DND-41 (cell line): ENCODE data around the gene PSMD12.
"Not testable (repeated sequence)": the region's sequence is repeated elsewhere in the genome, so short reads cannot be mapped to it uniquely, and the experiment has no call there.

Experiments
- ATAC-seq: fragments of 200-7000 bp; cut with Tn5 transposase; 3 replicates; pipeline ENCODE4 v1.9.1; 2021; ENCODE audit warnings: low read depth; ENCODE audit not compliant: insufficient read depth
- DNase-seq: peaks from one replicate; pipeline ENCODE4 v3.0.0-alpha.2; 2020
- H2AFZ ChIP-seq: 2 replicates; pipeline ENCODE4 v1.6.0; 2012; ENCODE audit warnings: low read depth, low read length
- H3K27ac ChIP-seq: 2 replicates; pipeline ENCODE4 v1.5.1; 2012; ENCODE audit warnings: low read length, inconsistent platforms
- H3K27me3 ChIP-seq: fragments of 200-600 bp; sonication (generic); 2 replicates; pipeline ENCODE4 v1.6.0; 2012; ENCODE audit warnings: low read length, mild to moderate bottlenecking, inconsistent platforms; ENCODE audit not compliant: insufficient read depth, poor library complexity
- H3K36me3 ChIP-seq: 2 replicates; pipeline ENCODE4 v1.5.1; 2012; ENCODE audit warnings: low read length, inconsistent platforms; ENCODE audit not compliant: insufficient read depth
- H3K4me1 ChIP-seq: 2 replicates; pipeline ENCODE4 v1.5.1; 2012; ENCODE audit warnings: mild to moderate bottlenecking, low read length; ENCODE audit not compliant: insufficient read depth
- H3K4me2 ChIP-seq: 2 replicates; pipeline ENCODE4 v1.6.0; 2012; ENCODE audit warnings: mild to moderate bottlenecking, moderate library complexity, low read length, inconsistent platforms; ENCODE audit not compliant: insufficient read depth
- H3K4me3 ChIP-seq, 2 experiments: fragments of 200-600 bp in 1 of 2; shearing (Covaris generic) in 1 of 2; 2 replicates each; pipeline ENCODE4 v1.5.1; 2012 to 2016; ENCODE audit warnings: inconsistent platforms in 2 of 2, low read length in 2 of 2, mild to moderate bottlenecking in 2 of 2, low read depth in 1 of 2, moderate library complexity in 1 of 2
- H3K79me2 ChIP-seq: 2 replicates; pipeline ENCODE4 v1.6.0; 2012; ENCODE audit warnings: low read length, inconsistent platforms; ENCODE audit not compliant: insufficient read depth
- H3K9ac ChIP-seq: 2 replicates; pipeline ENCODE4 v1.6.0; 2012; ENCODE audit warnings: low read depth, mild to moderate bottlenecking, inconsistent platforms, low read length, moderate library complexity
- H3K9me3 ChIP-seq: 2 replicates; pipeline ENCODE4 v1.5.1; 2012; ENCODE audit warnings: low read length, moderate library complexity, mild to moderate bottlenecking, inconsistent platforms; ENCODE audit not compliant: insufficient read depth, severe bottlenecking
- H4K20me1 ChIP-seq: 2 replicates; pipeline ENCODE4 v1.6.0; 2012; ENCODE audit warnings: low read length; ENCODE audit not compliant: insufficient read depth
- EZH2 ChIP-seq: IDR thresholded peaks from 3 replicates; pipeline ENCODE4 v1.6.1; 2012; ENCODE audit warnings: borderline replicate concordance, low read depth, mild to moderate bottlenecking, moderate library complexity, low read length, inconsistent platforms; ENCODE audit not compliant: severe bottlenecking
- TF ChIP-seq, protein P1 (sequence below): IDR thresholded peaks from 2 replicates; pipeline ENCODE4 v1.5.1; 2012; ENCODE audit warnings: borderline replicate concordance, low read length, moderate library complexity, mild to moderate bottlenecking; ENCODE audit not compliant: poor library complexity, severe bottlenecking; ENCODE audit errors: extremely low read depth

The PSMD12 gene

DNA sequence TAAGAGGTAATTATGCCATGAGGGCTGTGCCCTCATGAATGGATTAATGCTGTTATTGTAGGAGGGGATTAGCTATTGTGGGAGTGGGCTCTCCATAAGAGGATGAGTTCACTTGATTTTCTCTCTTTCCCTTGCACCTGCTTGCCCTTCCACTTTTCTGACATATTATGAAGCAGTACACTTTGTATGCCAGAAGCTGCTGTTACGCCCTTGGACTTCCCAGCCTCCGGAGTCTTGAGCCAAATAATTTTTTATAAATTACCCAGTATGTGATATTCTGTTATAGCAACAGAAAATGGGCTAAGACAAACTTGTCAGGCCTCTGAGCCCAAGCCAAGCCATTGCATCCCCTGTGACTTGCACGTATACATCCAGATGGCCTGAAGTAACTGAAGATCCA lies 38.4 kb downstream of the PSMD12 start:
- ATAC-seq = no peak
- H2AFZ ChIP-seq = no peak overlapping the region
- H3K9ac ChIP-seq = no peak overlapping the region
- H3K27me3 ChIP-seq = no peaks in the 10 kb centered on the region
- no peaks in the 10 kb centered on the region for H3K79me2 ChIP-seq
- TF ChIP-seq, protein P1, sequence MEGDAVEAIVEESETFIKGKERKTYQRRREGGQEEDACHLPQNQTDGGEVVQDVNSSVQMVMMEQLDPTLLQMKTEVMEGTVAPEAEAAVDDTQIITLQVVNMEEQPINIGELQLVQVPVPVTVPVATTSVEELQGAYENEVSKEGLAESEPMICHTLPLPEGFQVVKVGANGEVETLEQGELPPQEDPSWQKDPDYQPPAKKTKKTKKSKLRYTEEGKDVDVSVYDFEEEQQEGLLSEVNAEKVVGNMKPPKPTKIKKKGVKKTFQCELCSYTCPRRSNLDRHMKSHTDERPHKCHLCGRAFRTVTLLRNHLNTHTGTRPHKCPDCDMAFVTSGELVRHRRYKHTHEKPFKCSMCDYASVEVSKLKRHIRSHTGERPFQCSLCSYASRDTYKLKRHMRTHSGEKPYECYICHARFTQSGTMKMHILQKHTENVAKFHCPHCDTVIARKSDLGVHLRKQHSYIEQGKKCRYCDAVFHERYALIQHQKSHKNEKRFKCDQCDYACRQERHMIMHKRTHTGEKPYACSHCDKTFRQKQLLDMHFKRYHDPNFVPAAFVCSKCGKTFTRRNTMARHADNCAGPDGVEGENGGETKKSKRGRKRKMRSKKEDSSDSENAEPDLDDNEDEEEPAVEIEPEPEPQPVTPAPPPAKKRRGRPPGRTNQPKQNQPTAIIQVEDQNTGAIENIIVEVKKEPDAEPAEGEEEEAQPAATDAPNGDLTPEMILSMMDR = no peak
- TF ChIP-seq EZH2 = no peak
- H3K4me2 ChIP-seq = no peak overlapping the region
- H4K20me1 ChIP-seq = no peaks in the 10 kb centered on the region
- H3K4me1 ChIP-seq = no peaks in the 10 kb centered on the region
- no peak for DNase-seq
- H3K36me3 ChIP-seq = no peaks in the 10 kb centered on the region
- no peak overlapping the region for H3K27ac ChIP-seq
- no peaks in the 10 kb centered on the region for H3K9me3 ChIP-seq
- H3K4me3 ChIP-seq = no peak overlapping the region

DNA sequence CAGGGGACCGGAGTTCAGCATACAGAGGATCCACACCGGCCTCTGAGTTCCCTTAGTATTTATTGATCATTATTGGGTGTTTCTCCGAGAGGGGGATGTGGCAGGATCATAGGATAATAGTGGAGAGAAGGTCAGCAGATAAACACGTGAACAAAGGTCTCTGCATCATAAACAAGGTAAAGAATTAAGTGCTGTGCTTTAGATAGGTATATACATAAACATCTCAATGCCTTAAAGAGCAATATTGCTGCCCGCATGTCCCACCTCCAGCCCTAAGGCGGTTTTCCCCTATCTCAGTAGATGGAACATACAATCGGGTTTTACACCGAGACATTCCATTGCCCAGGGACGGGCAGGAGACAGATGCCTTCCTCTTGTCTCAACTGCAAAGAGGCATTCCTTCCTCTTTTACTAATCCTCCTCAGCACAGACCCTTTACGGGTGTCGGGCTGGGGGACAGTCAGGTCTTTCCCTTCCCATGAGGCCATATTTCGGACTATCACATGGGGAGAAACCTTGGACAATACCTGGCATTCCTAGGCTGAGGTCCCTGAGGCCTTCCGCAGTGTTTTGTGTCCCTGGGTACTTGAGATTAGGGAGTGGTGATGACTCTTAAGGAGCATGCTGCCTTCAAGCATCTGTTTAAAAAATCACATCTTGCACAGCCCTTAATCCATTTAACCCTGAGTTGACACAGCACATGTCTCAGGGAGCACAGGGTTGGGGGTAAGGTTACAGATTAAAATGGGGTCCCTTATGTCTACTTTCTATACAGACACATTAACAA lies 39.2 kb downstream of the PSMD12 start:
- not testable (repeated sequence) for H3K4me2 ChIP-seq, DNase-seq, H2AFZ ChIP-seq, H3K36me3 ChIP-seq, H3K79me2 ChIP-seq, H3K4me1 ChIP-seq, H3K9me3 ChIP-seq, H3K4me3 ChIP-seq, H3K27me3 ChIP-seq, ATAC-seq, H3K27ac ChIP-seq, H3K9ac ChIP-seq, H4K20me1 ChIP-seq

DNA sequence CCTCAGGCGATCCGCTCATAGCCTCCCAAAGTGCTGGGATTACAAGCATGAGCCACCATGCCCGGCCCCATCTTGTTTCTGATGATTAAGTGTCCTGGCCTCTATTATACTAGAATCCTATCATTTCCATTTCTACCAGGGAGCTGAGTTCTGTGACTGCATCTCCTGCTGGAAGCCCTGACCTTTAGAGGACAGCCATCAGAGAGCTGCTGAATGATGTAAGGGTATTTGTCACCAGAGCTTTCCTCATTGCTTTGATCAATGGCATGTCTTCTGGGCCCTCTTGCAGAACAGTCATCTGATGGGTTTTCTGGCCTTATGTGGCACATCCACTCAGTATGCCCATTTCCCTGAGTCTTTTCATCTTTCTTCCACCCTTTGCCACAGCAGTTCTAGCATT lies 39.9 kb downstream of the PSMD12 start:
- H4K20me1 ChIP-seq = no peaks in the 10 kb centered on the region
- no peak overlapping the region for H3K4me2 ChIP-seq
- H3K27ac ChIP-seq = no peak overlapping the region
- no peaks in the 10 kb centered on the region for H3K36me3 ChIP-seq
- ATAC-seq = no peak
- no peak overlapping the region for H2AFZ ChIP-seq
- H3K27me3 ChIP-seq = no peaks in the 10 kb centered on the region
- DNase-seq = no peak
- H3K79me2 ChIP-seq = no peaks in the 10 kb centered on the region
- no peaks in the 10 kb centered on the region for H3K4me1 ChIP-seq
- H3K9ac ChIP-seq = no peak overlapping the region
- H3K9me3 ChIP-seq = no peaks in the 10 kb centered on the region
- no peak overlapping the region for H3K4me3 ChIP-seq
- no peak for TF ChIP-seq EZH2
- TF ChIP-seq, protein P1 = no peak

DNA sequence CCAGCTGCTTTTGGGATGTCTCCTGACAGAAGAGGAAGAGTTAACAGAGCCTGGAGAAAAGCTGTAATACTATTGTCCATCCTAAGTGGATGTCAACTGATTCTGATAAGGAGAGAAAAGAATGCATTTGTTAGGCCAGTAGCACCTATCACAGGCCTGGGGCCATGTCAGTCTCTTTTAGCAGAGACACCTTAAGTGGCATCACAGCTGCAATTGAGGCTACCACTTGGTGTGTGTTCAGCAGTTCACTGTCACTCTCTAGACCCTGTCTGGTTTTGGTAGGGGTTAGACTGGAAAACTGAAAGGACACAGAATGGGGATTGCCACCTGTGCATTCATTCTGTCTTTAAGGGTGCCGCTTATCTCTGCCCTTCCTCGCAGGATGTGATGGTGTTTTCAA lies 42.0 kb downstream of the PSMD12 start:
- H3K27me3 ChIP-seq = no peaks in the 10 kb centered on the region
- no peaks in the 10 kb centered on the region for H3K4me1 ChIP-seq
- H4K20me1 ChIP-seq = no peaks in the 10 kb centered on the region
- H3K4me3 ChIP-seq = no peak overlapping the region
- H3K79me2 ChIP-seq = no peaks in the 10 kb centered on the region
- H3K4me2 ChIP-seq = no peak overlapping the region
- DNase-seq = no peak
- no peak for ATAC-seq
- TF ChIP-seq EZH2 = no peak
- TF ChIP-seq, protein P1 = no peak
- H3K9ac ChIP-seq = no peak overlapping the region
- H3K27ac ChIP-seq = no peak overlapping the region
- H2AFZ ChIP-seq = no peak overlapping the region
- no peaks in the 10 kb centered on the region for H3K9me3 ChIP-seq
- H3K36me3 ChIP-seq = no peaks in the 10 kb centered on the region
